Esophagus squamous epithelium (tissue), 4 donors: ENCODE results near the gene ZDHHC18.

ENCODE experiments used
- POLR2A ChIP-seq, 4 donors: fragments of 450-650 bp; IDR thresholded peaks; one replicate each; pipeline ENCODE4 v1.6.1; 2017; ENCODE audit warnings: antibody characterized with exemption in 4 of 4, mild to moderate bottlenecking in 4 of 4, moderate library complexity in 3 of 4
- TF ChIP-seq, protein P1 (sequence below), 6 experiments: fragments of 450-650 bp in 4 of 6; fragments of 200-600 bp in 2 of 6; sonication (generic) in 2 of 6; IDR thresholded peaks; one replicate each; pipeline ENCODE4 v1.5.1; 2016 to 2019; ENCODE audit warnings: antibody characterized with exemption in 6 of 6, mild to moderate bottlenecking in 4 of 6, moderate library complexity in 4 of 6

- TF ChIP-seq, protein P1, sequence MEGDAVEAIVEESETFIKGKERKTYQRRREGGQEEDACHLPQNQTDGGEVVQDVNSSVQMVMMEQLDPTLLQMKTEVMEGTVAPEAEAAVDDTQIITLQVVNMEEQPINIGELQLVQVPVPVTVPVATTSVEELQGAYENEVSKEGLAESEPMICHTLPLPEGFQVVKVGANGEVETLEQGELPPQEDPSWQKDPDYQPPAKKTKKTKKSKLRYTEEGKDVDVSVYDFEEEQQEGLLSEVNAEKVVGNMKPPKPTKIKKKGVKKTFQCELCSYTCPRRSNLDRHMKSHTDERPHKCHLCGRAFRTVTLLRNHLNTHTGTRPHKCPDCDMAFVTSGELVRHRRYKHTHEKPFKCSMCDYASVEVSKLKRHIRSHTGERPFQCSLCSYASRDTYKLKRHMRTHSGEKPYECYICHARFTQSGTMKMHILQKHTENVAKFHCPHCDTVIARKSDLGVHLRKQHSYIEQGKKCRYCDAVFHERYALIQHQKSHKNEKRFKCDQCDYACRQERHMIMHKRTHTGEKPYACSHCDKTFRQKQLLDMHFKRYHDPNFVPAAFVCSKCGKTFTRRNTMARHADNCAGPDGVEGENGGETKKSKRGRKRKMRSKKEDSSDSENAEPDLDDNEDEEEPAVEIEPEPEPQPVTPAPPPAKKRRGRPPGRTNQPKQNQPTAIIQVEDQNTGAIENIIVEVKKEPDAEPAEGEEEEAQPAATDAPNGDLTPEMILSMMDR (IDR thresholded peaks at IDR 0.05): no peak
- TF ChIP-seq POLR2A (IDR thresholded peaks at IDR 0.05): no peak
These were observed 667 bp downstream of the ZDHHC18 start for GRCh38 chr1:26827106-26827604.
